ACC112 (cell line): ENCODE measurements around the gene TTLL10.
"Not testable (repeated sequence)": the region's sequence is repeated elsewhere in the genome, so short reads cannot be mapped to it uniquely, and the experiment has no call there.

Experiments used
- H2AFZ ChIP-seq: fragments of 200-600 bp; sonication (generic); one replicate; pipeline ENCODE4 v1.6.0; 2017; ENCODE audit warnings: antibody characterized with exemption, low read length; ENCODE audit not compliant: unreplicated experiment
- H3K27ac ChIP-seq: fragments of 200-600 bp; sonication (generic); 2 replicates; pipeline ENCODE4 v1.5.1; 2014; ENCODE audit warnings: low read depth, mild to moderate bottlenecking, antibody characterized with exemption, low read length, moderate library complexity
- H3K27me3 ChIP-seq: fragments of 200-600 bp; sonication (generic); 2 replicates; pipeline ENCODE4 v1.6.1; 2014; ENCODE audit warnings: mild to moderate bottlenecking, antibody characterized with exemption, low read length, moderate library complexity, mixed read lengths; ENCODE audit not compliant: insufficient read depth
- H3K36me3 ChIP-seq: fragments of 200-600 bp; sonication (generic); 2 replicates; pipeline ENCODE4 v1.6.1; 2016; ENCODE audit warnings: mild to moderate bottlenecking, antibody characterized with exemption, low read length, moderate library complexity, mixed read lengths; ENCODE audit not compliant: insufficient read depth
- H3K4me1 ChIP-seq: fragments of 200-600 bp; sonication (generic); one replicate; pipeline ENCODE4 v1.6.1; 2016; ENCODE audit warnings: low read length, mixed read lengths; ENCODE audit not compliant: insufficient read depth, unreplicated experiment, control insufficient read depth
- H3K4me3 ChIP-seq: fragments of 200-600 bp; sonication (generic); 2 replicates; pipeline ENCODE4 v1.5.1; 2014; ENCODE audit warnings: mild to moderate bottlenecking, low read depth, low read length
- H3K79me2 ChIP-seq: fragments of 200-600 bp; sonication (generic); one replicate; pipeline ENCODE4 v1.6.0; 2016; ENCODE audit warnings: low read length; ENCODE audit not compliant: control insufficient read depth, unreplicated experiment, insufficient read depth

The TTLL10 gene

DNA sequence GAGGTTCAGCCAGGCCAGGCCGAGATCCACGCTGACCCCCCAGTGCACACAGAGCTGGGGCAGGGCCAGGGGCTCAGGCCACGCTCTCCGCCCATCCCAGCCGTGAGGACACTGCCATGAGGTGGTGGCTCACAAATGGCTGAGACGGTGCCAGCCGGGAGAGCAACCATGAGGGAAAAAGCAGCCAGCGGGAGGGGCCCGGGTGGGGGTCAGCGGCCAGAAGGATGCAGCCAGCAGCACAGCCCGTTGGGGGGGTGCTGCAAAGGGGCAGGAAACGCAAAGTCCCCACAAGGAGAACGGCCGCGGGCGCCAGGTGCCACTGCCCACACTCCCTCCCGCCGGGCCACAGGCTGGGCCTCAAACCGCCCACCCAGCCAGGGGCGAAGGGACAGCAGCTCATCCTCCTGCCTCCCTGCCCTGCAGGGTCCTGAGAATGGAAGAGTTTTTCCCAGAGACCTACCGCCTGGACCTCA lies 8.3 kb downstream of the TTLL10 start:
- Histone ChIP-seq H3K4me1 (no peaks in the 10 kb centered on the region), H3K79me2 (no peaks in the 10 kb centered on the region), H3K36me3 (no peaks in the 10 kb centered on the region), H3K27ac (no peak overlapping the region), H3K4me3 (no peak overlapping the region), H3K27me3 (peaks cover 8% of the 10 kb centered on the region), H2AFZ (no peak overlapping the region)

DNA sequence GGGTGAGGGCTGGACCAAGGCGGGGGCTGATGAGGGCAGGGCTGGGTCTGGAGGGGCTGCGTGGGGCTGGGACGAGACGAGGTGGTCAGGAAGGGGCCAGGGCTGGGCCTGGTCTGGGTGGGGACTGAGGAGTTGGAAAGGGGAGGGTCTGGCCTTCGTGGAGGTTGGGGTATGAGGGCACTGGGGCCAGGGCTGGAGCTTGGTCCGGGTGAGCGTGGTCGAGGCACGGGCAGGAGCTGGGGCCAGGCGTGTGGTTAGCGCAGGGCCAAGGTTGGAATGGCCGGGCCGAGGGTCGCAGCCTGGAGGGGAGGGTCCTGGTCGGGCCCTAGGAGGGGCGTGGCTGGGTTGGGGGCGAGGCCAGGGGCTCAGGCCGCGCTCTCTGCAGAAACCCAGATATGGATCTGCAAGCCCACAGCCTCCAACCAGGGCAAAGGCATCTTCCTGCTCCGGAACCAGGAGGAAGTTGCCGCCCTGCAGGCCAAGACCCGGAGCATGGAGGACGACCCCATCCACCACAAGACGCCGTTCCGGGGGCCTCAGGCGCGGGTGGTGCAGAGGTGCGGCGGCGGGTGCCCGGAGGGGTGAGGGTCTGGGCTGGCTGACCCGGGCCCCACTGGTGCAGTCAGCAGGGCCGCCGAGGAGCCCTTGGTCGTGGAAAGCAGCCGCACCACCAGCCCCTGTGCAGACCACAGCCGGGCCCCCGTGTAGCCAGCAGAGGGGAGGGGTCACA lies 9.0 kb downstream of the TTLL10 start:
- Histone ChIP-seq H2AFZ (no peak overlapping the region), H3K36me3 (no peaks in the 10 kb centered on the region), H3K27ac (no peak overlapping the region), H3K4me3 (no peak overlapping the region), H3K79me2 (no peaks in the 10 kb centered on the region), H3K27me3 (peaks cover 2% of the 10 kb centered on the region; the same call in 1 of the 2 replicates), H3K4me1 (no peaks in the 10 kb centered on the region)

DNA sequence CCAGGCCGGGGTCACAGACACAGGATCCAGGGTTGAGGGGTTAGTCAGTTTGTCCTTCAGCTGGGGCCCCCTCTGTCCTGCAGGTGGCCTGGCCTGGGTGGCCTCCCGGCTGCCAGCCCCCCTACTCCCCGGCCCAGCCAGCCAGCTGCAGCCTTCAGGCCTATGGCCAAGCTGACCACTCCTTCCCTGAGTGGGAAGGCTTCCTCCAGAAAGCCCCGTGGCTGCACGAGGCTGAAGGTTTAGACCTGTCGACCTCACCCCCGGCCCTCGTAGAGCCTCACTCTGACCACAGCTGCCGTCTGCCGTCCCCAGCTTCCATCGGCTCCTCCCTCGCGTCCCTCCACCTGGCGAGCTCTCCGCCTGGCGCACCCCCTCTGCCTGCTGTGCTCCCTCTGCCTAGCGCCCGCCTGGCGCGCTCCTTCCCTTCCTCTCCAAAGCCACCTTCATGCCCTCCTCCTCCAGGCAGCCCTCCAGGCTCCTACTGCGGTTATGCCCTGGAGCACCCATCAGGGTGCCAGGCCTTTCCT lies 9.6 kb downstream of the TTLL10 start:
- H3K4me1 ChIP-seq: no peaks in the 10 kb centered on the region
- no peak overlapping the region for H2AFZ ChIP-seq
- H3K27ac ChIP-seq: no peak overlapping the region
- no peak overlapping the region for H3K4me3 ChIP-seq
- H3K36me3 ChIP-seq: no peaks in the 10 kb centered on the region
- H3K27me3 ChIP-seq: no peaks in the 10 kb centered on the region
- no peaks in the 10 kb centered on the region for H3K79me2 ChIP-seq

DNA sequence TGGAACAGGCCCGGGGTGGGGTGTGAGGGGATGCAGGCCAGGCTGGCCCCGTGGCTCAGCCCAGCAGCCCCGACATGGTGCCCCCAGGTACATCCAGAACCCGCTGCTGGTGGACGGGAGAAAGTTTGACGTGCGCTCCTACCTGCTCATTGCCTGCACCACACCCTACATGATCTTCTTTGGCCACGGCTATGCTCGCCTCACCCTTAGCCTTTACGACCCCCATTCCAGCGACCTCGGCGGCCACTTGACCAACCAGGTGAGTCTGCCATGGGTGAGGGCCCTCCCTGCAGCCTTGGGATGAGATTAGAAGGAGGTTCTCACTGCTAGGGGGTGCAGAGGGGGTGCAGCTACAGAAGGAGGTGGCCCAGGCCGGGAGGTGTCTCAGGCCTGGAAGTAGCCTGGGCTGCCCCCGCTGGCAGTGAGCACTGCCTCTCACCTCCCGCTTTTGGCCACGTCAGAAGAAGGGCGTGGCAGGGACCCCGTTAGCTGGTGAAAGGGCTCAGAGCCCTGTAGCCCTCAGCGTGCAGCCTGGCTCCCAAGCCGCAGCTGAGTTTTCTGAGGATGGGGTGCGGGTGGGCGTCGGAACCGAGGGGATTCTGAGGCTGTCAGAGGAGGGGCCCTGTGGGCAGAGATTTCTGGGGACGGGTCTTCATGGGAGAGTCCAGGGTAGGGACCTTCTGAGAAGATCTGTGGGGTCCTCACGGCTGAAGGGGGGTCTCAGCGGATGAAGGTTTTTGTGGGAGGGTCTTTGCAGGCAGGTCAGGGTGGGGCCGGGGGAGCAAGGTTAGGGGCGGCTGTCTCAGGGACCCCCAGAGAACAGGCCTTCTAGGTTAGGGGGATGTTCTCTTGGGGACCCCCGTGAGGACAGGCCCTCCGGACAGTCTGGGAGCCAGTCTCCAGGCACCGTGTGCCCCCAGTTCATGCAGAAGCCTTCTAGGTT lies 10.4 kb downstream of the TTLL10 start:
- H3K36me3 ChIP-seq: no peaks in the 10 kb centered on the region
- no peak overlapping the region for H3K27ac ChIP-seq
- no peaks in the 10 kb centered on the region for H3K4me1 ChIP-seq
- H3K4me3 ChIP-seq: no peak overlapping the region
- H3K79me2 ChIP-seq: no peaks in the 10 kb centered on the region
- no peak overlapping the region for H2AFZ ChIP-seq
- no peaks in the 10 kb centered on the region for H3K27me3 ChIP-seq

DNA sequence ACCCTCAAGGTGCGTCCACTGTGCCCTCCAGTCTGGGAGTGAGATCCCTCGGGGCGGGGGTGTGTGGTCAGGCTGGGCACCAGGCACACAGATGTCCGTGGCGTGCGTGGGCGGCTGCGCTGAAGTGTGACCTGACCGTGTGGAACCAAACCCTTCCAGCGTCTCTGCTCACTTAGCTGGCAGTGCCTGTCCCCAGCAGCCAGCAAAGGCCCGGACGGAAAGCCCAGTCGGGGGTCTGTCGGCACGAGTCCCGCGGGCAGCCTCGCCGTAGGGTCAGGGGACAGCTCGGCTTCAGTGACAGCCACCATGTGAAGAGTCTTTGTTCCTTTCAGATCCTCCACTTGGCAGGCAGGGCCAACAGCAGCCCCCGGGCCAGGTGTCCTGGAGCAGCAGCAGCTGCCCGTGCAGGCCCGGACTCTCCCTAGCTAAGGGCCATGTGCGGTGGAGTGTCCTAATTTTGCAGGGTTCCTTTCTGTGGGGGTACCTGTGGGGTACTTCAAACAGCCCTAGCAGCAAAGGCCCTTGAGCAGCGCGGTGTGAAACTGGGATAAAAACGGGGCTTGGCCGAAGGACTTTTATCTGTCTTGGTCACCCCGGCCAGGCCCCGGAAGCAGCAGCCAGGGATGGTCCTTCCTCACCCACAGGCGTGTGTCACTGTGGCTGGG lies 11.6 kb downstream of the TTLL10 start:
- no peak overlapping the region for H2AFZ ChIP-seq
- no peaks in the 10 kb centered on the region for H3K27me3 ChIP-seq
- no peaks in the 10 kb centered on the region for H3K36me3 ChIP-seq
- H3K4me3 ChIP-seq: no peak overlapping the region
- H3K79me2 ChIP-seq: no peaks in the 10 kb centered on the region
- no peak overlapping the region for H3K27ac ChIP-seq
- H3K4me1 ChIP-seq: no peaks in the 10 kb centered on the region

DNA sequence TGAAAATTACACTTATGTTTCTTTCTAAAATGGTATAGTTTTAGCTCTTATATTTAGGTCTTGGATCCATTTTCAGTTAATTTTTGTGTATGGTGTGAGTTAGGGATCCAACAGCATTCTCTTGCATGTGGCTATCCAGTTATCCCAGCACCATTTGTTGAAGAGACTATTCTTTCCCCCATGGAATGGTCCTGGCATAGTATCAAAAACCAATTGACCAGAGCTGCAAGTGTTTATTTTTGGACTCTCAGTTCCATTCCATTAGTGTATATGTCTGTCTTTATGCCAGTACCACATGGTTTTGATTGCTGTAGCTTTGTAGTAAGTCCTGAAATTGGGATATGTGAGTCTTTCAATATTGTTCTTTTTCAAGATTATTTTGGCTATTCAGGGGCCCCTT lies 14.3 kb downstream of the TTLL10 start:
- no peak overlapping the region for H3K4me3 ChIP-seq
- H3K36me3 ChIP-seq: no peaks in the 10 kb centered on the region
- no peaks in the 10 kb centered on the region for H3K27me3 ChIP-seq
- no peak overlapping the region for H3K27ac ChIP-seq
- no peaks in the 10 kb centered on the region for H3K4me1 ChIP-seq
- no peak overlapping the region for H2AFZ ChIP-seq
- no peaks in the 10 kb centered on the region for H3K79me2 ChIP-seq

DNA sequence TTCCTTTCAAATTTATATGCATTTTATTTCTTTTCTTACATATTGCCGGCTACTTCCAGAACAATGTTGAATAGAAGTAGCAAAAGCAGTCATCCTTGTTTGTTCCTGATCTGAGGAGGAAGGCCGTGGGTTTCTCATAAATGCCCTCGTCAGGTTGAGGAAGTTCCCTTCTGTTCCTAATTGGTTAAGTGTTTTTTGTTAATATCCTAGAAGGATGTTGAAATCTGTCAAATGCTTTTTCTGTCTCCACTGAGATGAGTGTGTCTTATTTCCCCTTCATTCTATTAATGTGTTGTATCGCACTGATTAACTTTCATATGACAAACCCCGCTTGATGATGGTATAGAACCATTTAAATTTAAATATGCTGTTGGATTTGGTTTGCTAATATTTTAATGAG lies 15.4 kb downstream of the TTLL10 start:
- no peaks in the 10 kb centered on the region for H3K79me2 ChIP-seq
- no peak overlapping the region for H3K4me3 ChIP-seq

DNA sequence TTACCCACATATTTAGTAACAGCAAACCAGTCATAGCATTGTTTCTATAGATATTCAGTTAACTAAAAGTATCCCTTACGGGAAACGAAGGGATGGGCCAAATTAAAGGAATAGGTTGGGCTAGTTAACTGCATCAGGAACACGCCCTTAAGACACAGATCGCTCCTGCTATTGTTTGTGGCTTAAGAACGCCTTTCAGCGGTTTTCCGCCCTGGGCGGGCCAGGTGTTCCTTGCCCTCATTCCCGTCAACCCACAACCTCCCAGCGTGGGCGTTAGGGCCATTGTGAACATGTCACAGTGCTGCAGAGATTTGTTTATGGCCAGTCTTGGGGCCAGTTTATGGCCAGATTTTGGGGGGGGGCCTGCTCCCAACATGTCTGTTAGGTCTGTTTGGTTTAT lies 18.1 kb downstream of the TTLL10 start:
- Histone ChIP-seq H2AFZ (no peak overlapping the region), H3K36me3 (no peaks in the 10 kb centered on the region), H3K4me1 (no peaks in the 10 kb centered on the region), H3K27ac (no peak overlapping the region), H3K4me3 (no peak overlapping the region), H3K79me2 (no peaks in the 10 kb centered on the region), H3K27me3 (no peaks in the 10 kb centered on the region)

More for the DNA sequence above, 15.4 kb downstream of the TTLL10 start:
- Histone ChIP-seq H2AFZ (no peak overlapping the region), H3K4me1 (no peaks in the 10 kb centered on the region), H3K36me3 (no peaks in the 10 kb centered on the region), H3K27ac (no peak overlapping the region), H3K27me3 (no peaks in the 10 kb centered on the region)

DNA sequence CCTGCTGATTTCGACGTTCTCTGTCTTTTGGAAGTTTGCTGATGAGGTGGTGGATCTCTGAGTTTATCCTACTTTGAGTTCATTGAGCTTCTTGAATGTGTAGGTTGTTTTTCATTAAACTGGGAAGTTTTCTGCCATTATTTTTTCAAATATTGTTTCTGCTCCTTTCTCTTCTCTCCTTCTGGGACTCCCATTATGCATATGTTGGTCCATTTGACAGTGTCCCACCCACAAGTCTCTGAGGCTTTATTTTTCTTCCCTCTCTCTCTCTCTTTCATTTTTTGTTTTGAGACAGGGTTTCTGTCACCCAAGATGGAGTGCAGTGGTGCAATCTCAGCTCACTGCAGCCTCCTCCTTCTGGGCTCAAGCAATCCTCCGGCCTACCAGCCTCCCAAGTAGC lies 21.0 kb downstream of the TTLL10 start:
- Histone ChIP-seq H3K4me3 (no peak overlapping the region), H3K27me3 (no peaks in the 10 kb centered on the region)

DNA sequence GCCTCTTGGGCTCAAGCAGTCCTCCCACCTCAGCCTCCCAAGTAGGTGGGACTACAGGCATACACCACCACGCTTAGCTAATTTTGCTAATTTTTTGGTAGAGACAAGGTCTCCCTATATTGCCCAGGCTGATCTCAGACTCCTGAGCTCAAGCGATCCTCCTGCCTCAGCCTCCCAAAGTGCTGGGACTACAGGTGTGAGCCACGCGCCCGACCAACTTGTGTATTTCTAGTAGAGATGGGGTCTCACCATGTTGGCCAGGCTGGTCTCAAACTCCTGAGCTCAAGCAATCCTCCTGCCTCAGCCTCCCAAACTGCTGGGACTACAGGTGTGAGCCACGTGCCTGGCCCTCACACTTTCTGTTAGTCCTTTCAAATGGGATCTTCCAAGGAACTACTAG lies 22.0 kb downstream of the TTLL10 start:
- H3K27ac ChIP-seq, H3K36me3 ChIP-seq, H3K4me3 ChIP-seq, H3K4me1 ChIP-seq, H2AFZ ChIP-seq, H3K79me2 ChIP-seq, H3K27me3 ChIP-seq: not testable (repeated sequence)

More for the DNA sequence above, 21.0 kb downstream of the TTLL10 start:
- Histone ChIP-seq H2AFZ (no peak overlapping the region), H3K4me1 (no peaks in the 10 kb centered on the region), H3K36me3 (no peaks in the 10 kb centered on the region), H3K79me2 (no peaks in the 10 kb centered on the region), H3K27ac (no peak overlapping the region)
